ENCODE data around the gene TRIM47. TPM values are rescaled to one million over a fixed set of nuclear protein-coding genes. Genes with fewer than 3 reads are reported as not detected.

Gene TRIM47
- total RNA-seq, 4 donors from 2014 or later, result 21.0 to 146 (median 40.8) TPM

DNA sequence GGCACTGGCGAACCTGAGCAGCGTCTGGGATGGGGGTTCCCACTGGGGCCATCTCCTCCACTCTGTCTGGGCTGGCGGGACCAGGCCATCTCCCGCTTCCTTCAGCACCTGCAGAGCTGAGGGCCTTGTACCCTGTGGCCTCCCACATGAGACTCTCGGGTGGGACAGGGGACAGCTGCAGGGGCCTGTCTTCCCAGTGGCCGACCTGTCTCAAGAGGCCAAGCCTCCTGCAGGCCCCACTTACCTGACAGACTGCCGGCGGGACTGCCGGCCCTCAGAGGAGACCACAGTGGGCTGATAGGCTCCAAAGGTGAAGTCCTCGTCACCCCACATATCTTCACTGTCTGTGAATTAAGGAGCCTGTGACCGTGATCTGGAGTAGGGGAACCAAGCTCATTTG lies 46.7 kb upstream of the TRIM47 start:
- ATAC-seq, result no peak
- Histone ChIP-seq H3K27ac (no peak overlapping the region), H3K4me3 (no peak overlapping the region), H3K27me3 (no peaks in the 10 kb centered on the region), H3K36me3 (peaks cover 0 to 77% of the 10 kb centered on the region in 2 donors), H3K4me1 (no peaks in the 10 kb centered on the region), H3K9me3 (no peaks in the 10 kb centered on the region)
- 100% methylated on average over 1 of the region's 11 CpGs; no CpG with 5 or more reads in 1 of the 2 donors for WGBS, 2 donors (ENCODE audit: low coverage in 1 of 2)
- TF ChIP-seq EP300 (IDR thresholded peaks at IDR 0.05), result no peak
- TF ChIP-seq, protein P1, sequence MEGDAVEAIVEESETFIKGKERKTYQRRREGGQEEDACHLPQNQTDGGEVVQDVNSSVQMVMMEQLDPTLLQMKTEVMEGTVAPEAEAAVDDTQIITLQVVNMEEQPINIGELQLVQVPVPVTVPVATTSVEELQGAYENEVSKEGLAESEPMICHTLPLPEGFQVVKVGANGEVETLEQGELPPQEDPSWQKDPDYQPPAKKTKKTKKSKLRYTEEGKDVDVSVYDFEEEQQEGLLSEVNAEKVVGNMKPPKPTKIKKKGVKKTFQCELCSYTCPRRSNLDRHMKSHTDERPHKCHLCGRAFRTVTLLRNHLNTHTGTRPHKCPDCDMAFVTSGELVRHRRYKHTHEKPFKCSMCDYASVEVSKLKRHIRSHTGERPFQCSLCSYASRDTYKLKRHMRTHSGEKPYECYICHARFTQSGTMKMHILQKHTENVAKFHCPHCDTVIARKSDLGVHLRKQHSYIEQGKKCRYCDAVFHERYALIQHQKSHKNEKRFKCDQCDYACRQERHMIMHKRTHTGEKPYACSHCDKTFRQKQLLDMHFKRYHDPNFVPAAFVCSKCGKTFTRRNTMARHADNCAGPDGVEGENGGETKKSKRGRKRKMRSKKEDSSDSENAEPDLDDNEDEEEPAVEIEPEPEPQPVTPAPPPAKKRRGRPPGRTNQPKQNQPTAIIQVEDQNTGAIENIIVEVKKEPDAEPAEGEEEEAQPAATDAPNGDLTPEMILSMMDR (IDR thresholded peaks at IDR 0.05), result no peak
- no peak for TF ChIP-seq POLR2AphosphoS5 (IDR thresholded peaks at IDR 0.05)
- no peak for TF ChIP-seq POLR2A (IDR thresholded peaks at IDR 0.05)

DNA sequence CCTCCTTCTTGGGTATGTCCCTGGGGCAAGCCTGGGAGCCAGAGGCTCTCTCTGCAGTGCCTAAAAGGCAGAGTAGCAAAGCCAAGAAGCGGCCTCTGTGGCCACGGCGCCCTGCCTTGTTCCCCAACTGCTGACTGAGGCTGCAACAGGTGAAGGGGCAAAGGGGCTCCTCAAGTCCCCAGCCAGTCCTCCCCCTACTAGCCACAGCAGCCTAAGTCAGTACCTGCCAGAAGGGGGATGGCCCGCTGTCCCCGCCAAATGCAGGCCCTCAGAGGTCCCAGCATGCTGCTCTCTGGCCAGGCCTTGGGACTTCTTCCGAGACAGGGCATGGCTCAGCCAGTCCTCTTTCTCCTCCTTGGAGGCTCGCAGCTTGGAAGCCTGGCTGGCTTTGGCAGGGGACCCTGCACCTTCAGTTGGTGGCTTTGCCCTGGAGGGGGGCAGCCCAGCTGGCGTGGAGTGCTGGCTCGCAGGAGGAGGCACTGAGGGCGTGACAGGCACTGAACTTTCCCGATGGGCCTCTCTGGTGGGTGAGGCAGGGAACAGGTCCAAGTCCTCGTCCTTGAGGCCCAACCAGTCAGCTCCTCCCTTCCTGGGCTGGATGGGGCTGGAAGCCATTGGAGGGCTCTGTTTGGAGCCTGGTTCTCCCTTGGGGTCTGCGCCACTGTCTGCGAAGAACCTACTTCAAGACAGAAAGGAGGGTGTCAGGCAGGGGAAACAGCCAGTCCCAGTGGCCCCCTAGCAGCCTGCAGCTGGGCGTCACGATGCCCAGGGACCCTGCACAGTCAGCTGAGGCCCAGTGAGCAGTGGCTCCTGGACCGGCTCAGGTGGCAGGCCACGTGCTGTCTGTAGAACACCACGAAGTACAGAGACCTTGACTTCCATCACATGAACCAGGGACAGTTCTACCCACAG lies 44.8 kb upstream of the TRIM47 start:
- ATAC-seq, result no peak

DNA sequence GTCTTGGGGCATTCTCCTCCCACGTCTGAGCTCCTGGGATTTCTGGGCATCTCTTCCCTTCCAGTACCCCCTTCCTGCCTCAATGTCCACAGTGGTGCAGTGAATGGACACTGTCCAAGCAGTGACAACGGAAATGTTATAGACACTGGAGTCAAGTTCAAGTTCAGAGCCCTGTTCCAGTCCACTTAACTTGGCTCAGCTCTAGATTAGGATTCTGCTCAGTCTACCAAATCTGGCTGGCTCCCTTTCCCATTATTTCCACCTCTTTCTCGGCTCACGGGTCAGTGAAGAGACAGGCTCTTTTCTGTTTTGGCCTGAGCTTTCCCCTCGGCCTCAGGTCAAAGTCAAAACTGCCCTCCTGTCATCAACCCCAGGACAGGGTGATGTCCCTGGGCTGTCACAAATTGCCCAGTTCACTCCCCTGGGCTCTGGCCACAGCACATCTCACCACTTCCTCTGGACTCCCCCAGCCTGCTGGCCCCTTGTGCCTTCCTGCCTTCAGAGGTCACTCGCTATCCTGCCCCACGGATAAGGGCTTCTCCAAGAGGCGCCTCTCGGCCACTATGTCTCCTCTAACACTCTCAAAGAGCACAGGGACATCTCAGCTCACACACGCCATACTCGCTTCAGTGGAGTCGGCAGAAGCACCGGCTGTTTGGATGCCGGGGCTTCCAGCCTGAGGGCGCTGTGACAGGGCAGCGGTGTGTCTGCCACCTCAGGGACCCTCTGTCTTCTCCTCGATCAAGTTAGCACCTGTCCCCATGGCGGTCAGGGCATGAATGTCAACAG lies 44.0 kb upstream of the TRIM47 start:
- no peak for ATAC-seq
- Histone ChIP-seq H3K27me3 (no peaks in the 10 kb centered on the region), H3K9me3 (no peaks in the 10 kb centered on the region), H3K27ac (no peak overlapping the region), H3K36me3 (peaks cover 0 to 84% of the 10 kb centered on the region in 2 donors), H3K4me3 (no peak overlapping the region), H3K4me1 (no peaks in the 10 kb centered on the region)
- WGBS, 2 donors (ENCODE audit: low coverage in 1 of 2), result 78 to 81% methylated on average over 6 to 7 of the region's 18 CpGs
- TF ChIP-seq, protein P1 (IDR thresholded peaks at IDR 0.05), result no peak
- TF ChIP-seq POLR2A (IDR thresholded peaks at IDR 0.05), result no peak
- TF ChIP-seq POLR2AphosphoS5 (IDR thresholded peaks at IDR 0.05), result no peak
- no peak for TF ChIP-seq EP300 (IDR thresholded peaks at IDR 0.05)

More for the DNA sequence above, 44.8 kb upstream of the TRIM47 start:
- TF ChIP-seq EP300 (IDR thresholded peaks at IDR 0.05) (no peak), POLR2AphosphoS5 (IDR thresholded peaks at IDR 0.05) (no peak), POLR2A (IDR thresholded peaks at IDR 0.05) (no peak)
- TF ChIP-seq, protein P1 (IDR thresholded peaks at IDR 0.05), result no peak
- no CpG with 5 or more reads among the region's 19 CpGs for WGBS, 2 donors (ENCODE audit: low coverage in 1 of 2)
- H3K4me3 ChIP-seq, result no peak overlapping the region
- H3K36me3 ChIP-seq, result peaks cover 0 to 81% of the 10 kb centered on the region in 2 donors
- no peaks in the 10 kb centered on the region for H3K9me3 ChIP-seq
- no peaks in the 10 kb centered on the region for H3K27me3 ChIP-seq
- H3K27ac ChIP-seq, result no peak overlapping the region
- H3K4me1 ChIP-seq, result no peaks in the 10 kb centered on the region

DNA sequence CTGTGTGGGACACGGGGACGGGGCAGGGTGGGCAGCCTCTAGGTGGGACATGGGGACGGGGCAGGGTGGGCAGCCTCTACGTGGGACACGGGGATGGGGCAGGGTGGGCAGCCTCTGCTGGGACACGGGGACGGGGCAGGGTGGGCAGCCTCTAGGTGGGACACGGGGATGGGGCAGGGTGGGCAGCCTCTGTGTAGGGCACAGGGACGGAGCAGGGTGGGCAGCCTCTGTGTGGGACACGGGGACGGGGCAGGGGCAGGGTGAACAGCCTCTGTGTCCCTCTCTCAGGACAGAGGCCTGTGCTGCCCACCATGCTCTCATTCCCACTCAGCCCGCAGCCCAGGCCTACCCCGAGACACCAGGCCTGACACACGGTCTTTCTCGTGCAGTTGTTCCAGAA lies 43.2 kb upstream of the TRIM47 start:
- no peak overlapping the region for H3K27ac ChIP-seq
- H3K36me3 ChIP-seq, result peaks cover 0 to 84% of the 10 kb centered on the region in 2 donors
- no peak for ATAC-seq
- TF ChIP-seq POLR2A (IDR thresholded peaks at IDR 0.05), result no peak
- TF ChIP-seq, protein P1 (IDR thresholded peaks at IDR 0.05), result no peak
- no peak for TF ChIP-seq POLR2AphosphoS5 (IDR thresholded peaks at IDR 0.05)
- H3K4me1 ChIP-seq, result no peaks in the 10 kb centered on the region
- no peaks in the 10 kb centered on the region for H3K27me3 ChIP-seq
- WGBS, 2 donors (ENCODE audit: low coverage in 1 of 2), result 88% methylated on average over 6 of the region's 15 CpGs; no CpG with 5 or more reads in 1 of the 2 donors
- no peak overlapping the region for H3K4me3 ChIP-seq
- H3K9me3 ChIP-seq, result no peaks in the 10 kb centered on the region
